Measurements from ENCODE around the gene NANOS1.

DNA sequence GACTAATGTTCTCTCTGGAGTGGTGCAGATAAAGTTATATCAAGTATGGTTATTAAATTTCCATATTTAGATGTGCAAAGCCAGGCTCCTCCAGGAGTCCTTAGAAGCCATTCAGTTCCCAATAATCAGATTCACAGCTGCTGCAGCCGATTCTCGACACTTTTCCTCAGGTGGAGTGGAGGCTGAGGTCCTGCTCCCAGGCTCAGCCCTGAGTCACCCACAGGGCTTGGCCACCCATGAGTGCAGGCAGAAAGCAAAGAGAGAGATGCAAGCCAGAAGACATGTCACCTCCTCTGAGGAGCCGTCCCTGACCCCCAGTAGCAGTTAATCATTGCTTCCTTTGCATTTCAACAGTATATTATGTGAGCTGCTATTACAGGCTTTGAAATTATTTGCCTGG is 36.3 kb upstream of the NANOS1 start:
- TF ChIP-seq, protein P1, sequence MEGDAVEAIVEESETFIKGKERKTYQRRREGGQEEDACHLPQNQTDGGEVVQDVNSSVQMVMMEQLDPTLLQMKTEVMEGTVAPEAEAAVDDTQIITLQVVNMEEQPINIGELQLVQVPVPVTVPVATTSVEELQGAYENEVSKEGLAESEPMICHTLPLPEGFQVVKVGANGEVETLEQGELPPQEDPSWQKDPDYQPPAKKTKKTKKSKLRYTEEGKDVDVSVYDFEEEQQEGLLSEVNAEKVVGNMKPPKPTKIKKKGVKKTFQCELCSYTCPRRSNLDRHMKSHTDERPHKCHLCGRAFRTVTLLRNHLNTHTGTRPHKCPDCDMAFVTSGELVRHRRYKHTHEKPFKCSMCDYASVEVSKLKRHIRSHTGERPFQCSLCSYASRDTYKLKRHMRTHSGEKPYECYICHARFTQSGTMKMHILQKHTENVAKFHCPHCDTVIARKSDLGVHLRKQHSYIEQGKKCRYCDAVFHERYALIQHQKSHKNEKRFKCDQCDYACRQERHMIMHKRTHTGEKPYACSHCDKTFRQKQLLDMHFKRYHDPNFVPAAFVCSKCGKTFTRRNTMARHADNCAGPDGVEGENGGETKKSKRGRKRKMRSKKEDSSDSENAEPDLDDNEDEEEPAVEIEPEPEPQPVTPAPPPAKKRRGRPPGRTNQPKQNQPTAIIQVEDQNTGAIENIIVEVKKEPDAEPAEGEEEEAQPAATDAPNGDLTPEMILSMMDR (IDR thresholded peaks at IDR 0.05): no peak
- no peak for TF ChIP-seq POLR2A (IDR thresholded peaks at IDR 0.05)
